B cell (primary cell): ENCODE measurements around the gene RGS3. TPM values are rescaled to one million over a fixed set of nuclear protein-coding genes. Genes with fewer than 3 reads are reported as not detected.

ENCODE experiments used
- ATAC-seq: fragments of 200-7000 bp; cut with Tn5 transposase; one replicate; pipeline ENCODE4 v1.10.0; 2021; ENCODE audit warnings: low read depth, mild to moderate bottlenecking, moderate number of reproducible peaks, moderate library complexity
- CTCF ChIA-PET: fragments of 350-600 bp; sonication (Branson Sonifier 250); formaldehyde crosslinking; loops from one replicate; lab custom pipeline; 2021; ENCODE audit warnings: antibody characterized with exemption, inconsistent platforms; lab: Charles Lee
- POLR2A ChIA-PET: fragments of 350-600 bp; sonication (Branson Sonifier 250); formaldehyde crosslinking; loops from one replicate; lab custom pipeline; 2021; ENCODE audit warnings: antibody characterized with exemption; lab: Charles Lee
- DNase-seq: peaks from one replicate; pipeline ENCODE4 v3.0.0; 2013
- H2AFZ ChIP-seq: 2 replicates; pipeline ENCODE4 v1.6.1; 2012; ENCODE audit warnings: mild to moderate bottlenecking, low read depth, low read length; ENCODE audit not compliant: insufficient read depth, poor library complexity, severe bottlenecking
- H3K27ac ChIP-seq, 2 donors: 1 replicate in 1 of 2; 2 replicates in 1 of 2; pipeline ENCODE4 v1.5.1; 2012 to 2013; ENCODE audit warnings: low read length in 2 of 2, mild to moderate bottlenecking in 2 of 2, moderate library complexity in 1 of 2
- H3K27me3 ChIP-seq, 4 experiments: fragments of 200-600 bp in 1 of 4; sonication (generic) in 1 of 4; replicated peaks in 1 of 4; 1 replicate in 2 of 4; 2 replicates in 2 of 4; pipeline versions ENCODE4 v1.6.1 to v1.7.0; 2013 to 2016; ENCODE audit warnings: low read length in 3 of 4, mild to moderate bottlenecking in 2 of 4, mixed read lengths in 1 of 4, moderate library complexity in 1 of 4; ENCODE audit not compliant: insufficient read depth in 4 of 4, control insufficient read depth in 3 of 4; ENCODE audit errors: control extremely low read depth in 1 of 4
- H3K36me3 ChIP-seq, 2 experiments: replicated peaks in 1 of 2; 1 replicate in 1 of 2; 2 replicates in 1 of 2; pipeline versions ENCODE4 v1.6.1 to v1.7.1; 2013; ENCODE audit warnings: low read length in 1 of 2; ENCODE audit not compliant: insufficient read depth in 2 of 2, control insufficient read depth in 1 of 2; ENCODE audit errors: control extremely low read depth in 1 of 2, extremely low read depth in 1 of 2
- H3K4me1 ChIP-seq, 2 donors: fragments of 200-600 bp in 1 of 2; sonication (generic) in 1 of 2; 1 replicate in 1 of 2; 2 replicates in 1 of 2; pipeline versions ENCODE4 v1.5.1 to v1.6.1; 2013 to 2017; ENCODE audit warnings: low read length in 2 of 2; ENCODE audit not compliant: control insufficient read depth in 2 of 2, insufficient read depth in 2 of 2
- H3K4me2 ChIP-seq: replicated peaks from 2 replicates; pipeline ENCODE3; 2012; ENCODE audit warnings: mild to moderate bottlenecking, low read depth, low read length; ENCODE audit not compliant: poor library complexity, severe bottlenecking
- H3K4me3 ChIP-seq, 5 experiments: fragments of 200-600 bp in 1 of 5; sonication (generic) in 1 of 5; 1 replicate in 3 of 5; 2 replicates in 2 of 5; pipeline versions ENCODE4 v1.5.1 to v1.7.0; 2011 to 2016; ENCODE audit warnings: low read length in 4 of 5, mild to moderate bottlenecking in 4 of 5, low read depth in 2 of 5, control low read depth in 1 of 5, moderate library complexity in 1 of 5; ENCODE audit not compliant: insufficient read depth in 1 of 5; ENCODE audit errors: control extremely low read depth in 1 of 5, extremely low read depth in 1 of 5
- H3K79me2 ChIP-seq: fragments of 200-600 bp; sonication (generic); one replicate; pipeline ENCODE4 v1.6.0; 2016; ENCODE audit warnings: low read length; ENCODE audit not compliant: control insufficient read depth, insufficient read depth
- H3K9ac ChIP-seq: fragments of 200-600 bp; sonication (generic); 2 replicates; pipeline ENCODE4 v1.6.1; 2017; ENCODE audit warnings: mild to moderate bottlenecking, low read length, moderate library complexity
- H3K9me3 ChIP-seq, 3 donors: one replicate each; pipeline versions ENCODE4 v1.6.1 to v1.7.1; 2013; ENCODE audit warnings: low read length in 2 of 3; ENCODE audit not compliant: control insufficient read depth in 2 of 3, insufficient read depth in 1 of 3; ENCODE audit errors: control extremely low read depth in 1 of 3
- H4K20me1 ChIP-seq: 2 replicates; pipeline ENCODE4 v1.6.0; 2012; ENCODE audit warnings: mild to moderate bottlenecking, low read length; ENCODE audit not compliant: insufficient read depth, control insufficient read depth, poor library complexity, severe bottlenecking
- H3K27ac Mint-ChIP-seq: one replicate; pipeline ENCODE4 v1.8.0; 2021; ENCODE audit warnings: mixed read lengths
- H3K27me3 Mint-ChIP-seq: one replicate; pipeline ENCODE4 v1.8.0; 2021; ENCODE audit warnings: mixed read lengths
- H3K4me1 Mint-ChIP-seq: one replicate; pipeline ENCODE4 v1.8.0; 2021; ENCODE audit warnings: mixed read lengths
- H3K4me3 Mint-ChIP-seq: one replicate; pipeline ENCODE4 v1.8.0; 2021; ENCODE audit warnings: mixed read lengths
- H3K9me3 Mint-ChIP-seq: one replicate; pipeline ENCODE4 v1.8.0; 2022; ENCODE audit warnings: mixed read lengths; ENCODE audit not compliant: insufficient read depth
- EZH2 ChIP-seq: IDR thresholded peaks from 2 replicates; pipeline ENCODE4 v1.6.1; 2012; ENCODE audit warnings: borderline replicate concordance, low read depth, mild to moderate bottlenecking, moderate library complexity, low read length; ENCODE audit not compliant: insufficient read depth, poor library complexity, severe bottlenecking
- WGBS: methylation state at CpG from one replicate; pipeline ENCODE4 v1.1.5; 2013; ENCODE audit warnings: missing lambda C conversion rate; ENCODE audit not compliant: insufficient coverage; 5-methylcytosine and 5-hydroxymethylcytosine counted together
- intact Hi-C: fragments of 100-400 bp; cut with micrococcal nuclease; formaldehyde crosslinking; loops from one replicate; pipeline ENCODE4 v1.10.0; 2022
- polyA plus RNA-seq: library from polyadenylated mRNA; depleted of rRNA; stranded (reverse); fragments of >200 nt; gene quantifications from 2 replicates; pipeline ENCODE4 v1.2.3, GENCODE V29; 2012
- total RNA-seq, 2 donors: library from RNA; stranded (reverse); fragments of 120-200 nt in 1 of 2; gene quantifications; 1 replicate in 1 of 2; 2 replicates in 1 of 2; pipeline versions ENCODE4 v1.2.3 to v1.2.4, GENCODE V29; 2013 to 2022
- TF ChIP-seq, protein P1 (sequence below): fragments of 200-600 bp; IDR thresholded peaks from one replicate; pipeline ENCODE4 v1.8.0; 2022; ENCODE audit warnings: antibody characterized with exemption, mild to moderate bottlenecking

Gene RGS3
- total and polyA plus RNA-seq, 2 donors (not counting 1 experiment from before 2014, with no cell fraction given), result 12.0 to 15.6 TPM

DNA sequence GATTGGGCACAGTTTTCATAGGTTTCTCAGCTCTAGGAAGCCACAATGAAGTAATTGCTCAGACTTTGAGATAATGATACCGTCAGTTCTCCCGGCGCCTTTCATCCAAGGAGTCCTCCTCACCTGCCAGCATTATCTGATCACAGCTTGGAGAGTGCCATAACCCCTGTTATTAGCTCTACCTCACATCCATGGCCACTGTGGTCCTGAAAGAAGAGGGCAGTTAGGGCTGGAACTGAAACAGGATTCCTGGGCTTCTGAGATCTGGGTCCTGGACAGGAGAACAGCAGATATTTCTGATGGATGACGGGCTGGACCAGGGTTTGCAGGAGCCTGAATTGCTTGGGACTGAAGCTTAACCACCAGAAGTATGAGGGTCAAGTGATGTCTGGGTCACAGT is 13.5 kb downstream of the RGS3 start:
- Histone ChIP-seq H3K4me2 (no peak overlapping the region), H3K79me2 (no peaks in the 10 kb centered on the region), H3K36me3 (no peaks in the 10 kb centered on the region), H2AFZ (no peak overlapping the region), H4K20me1 (no peaks in the 10 kb centered on the region), H3K4me3 (no peak overlapping the region), H3K27me3 (no peaks in the 10 kb centered on the region), H3K9me3 (no peaks in the 10 kb centered on the region), H3K4me1 (no peaks in the 10 kb centered on the region), H3K27ac (no peak overlapping the region), H3K9ac (no peak overlapping the region)
- 90% methylated on average over 2 of the region's 4 CpGs for WGBS
- no peak overlapping the region for H3K27ac Mint-ChIP-seq
- no peak for TF ChIP-seq EZH2
- TF ChIP-seq, protein P1, sequence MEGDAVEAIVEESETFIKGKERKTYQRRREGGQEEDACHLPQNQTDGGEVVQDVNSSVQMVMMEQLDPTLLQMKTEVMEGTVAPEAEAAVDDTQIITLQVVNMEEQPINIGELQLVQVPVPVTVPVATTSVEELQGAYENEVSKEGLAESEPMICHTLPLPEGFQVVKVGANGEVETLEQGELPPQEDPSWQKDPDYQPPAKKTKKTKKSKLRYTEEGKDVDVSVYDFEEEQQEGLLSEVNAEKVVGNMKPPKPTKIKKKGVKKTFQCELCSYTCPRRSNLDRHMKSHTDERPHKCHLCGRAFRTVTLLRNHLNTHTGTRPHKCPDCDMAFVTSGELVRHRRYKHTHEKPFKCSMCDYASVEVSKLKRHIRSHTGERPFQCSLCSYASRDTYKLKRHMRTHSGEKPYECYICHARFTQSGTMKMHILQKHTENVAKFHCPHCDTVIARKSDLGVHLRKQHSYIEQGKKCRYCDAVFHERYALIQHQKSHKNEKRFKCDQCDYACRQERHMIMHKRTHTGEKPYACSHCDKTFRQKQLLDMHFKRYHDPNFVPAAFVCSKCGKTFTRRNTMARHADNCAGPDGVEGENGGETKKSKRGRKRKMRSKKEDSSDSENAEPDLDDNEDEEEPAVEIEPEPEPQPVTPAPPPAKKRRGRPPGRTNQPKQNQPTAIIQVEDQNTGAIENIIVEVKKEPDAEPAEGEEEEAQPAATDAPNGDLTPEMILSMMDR, result no peak
- ChIA-PET POLR2A (no interaction called here), CTCF (no interaction called here)
- no peaks in the 10 kb centered on the region for H3K4me1 Mint-ChIP-seq
- H3K27me3 Mint-ChIP-seq, result peaks cover 19% of the 10 kb centered on the region
- ATAC-seq (no peak), DNase-seq (no peak)
- intact Hi-C loops, result no loop called here
- H3K4me3 Mint-ChIP-seq, result no peak overlapping the region
- no peaks in the 10 kb centered on the region for H3K9me3 Mint-ChIP-seq

DNA sequence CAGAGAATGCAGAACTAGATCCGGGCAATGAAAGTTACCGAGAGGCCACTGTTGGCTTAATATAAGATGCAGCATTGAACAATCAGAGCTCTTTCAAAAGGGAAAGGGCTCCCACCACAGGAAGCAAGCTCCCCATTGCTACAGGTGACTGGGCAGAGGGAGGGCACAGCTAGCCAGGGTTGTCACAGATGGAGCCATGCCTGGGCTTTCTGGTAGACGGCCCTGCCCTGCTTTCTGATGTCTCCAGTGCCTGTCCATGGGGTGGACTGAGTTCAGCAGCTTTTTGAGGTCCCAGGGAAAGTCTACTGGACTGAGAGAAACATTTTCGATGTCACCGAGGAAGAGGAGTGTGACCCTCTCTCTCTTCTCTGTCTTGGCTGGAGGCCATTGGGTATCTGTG is 14.1 kb downstream of the RGS3 start:
- Histone ChIP-seq H4K20me1 (no peaks in the 10 kb centered on the region), H3K36me3 (no peaks in the 10 kb centered on the region), H3K9ac (no peak overlapping the region), H3K4me3 (no peak overlapping the region), H3K4me2 (no peak overlapping the region), H3K79me2 (no peaks in the 10 kb centered on the region), H3K27ac (no peak overlapping the region), H3K9me3 (no peaks in the 10 kb centered on the region), H2AFZ (no peak overlapping the region), H3K4me1 (no peaks in the 10 kb centered on the region), H3K27me3 (no peaks in the 10 kb centered on the region)
- TF ChIP-seq, protein P1, result no peak
- TF ChIP-seq EZH2, result no peak
- WGBS, result 89% methylated on average over 4 of the region's 5 CpGs
- ATAC-seq (no peak), DNase-seq (no peak)
- H3K4me1 Mint-ChIP-seq, result no peaks in the 10 kb centered on the region
- no peaks in the 10 kb centered on the region for H3K9me3 Mint-ChIP-seq
- intact Hi-C loops, result no loop called here
- CTCF ChIA-PET, result no interaction called here
- no peak overlapping the region for H3K27ac Mint-ChIP-seq
- H3K4me3 Mint-ChIP-seq, result no peak overlapping the region
- POLR2A ChIA-PET, result no interaction called here
- peaks cover 19% of the 10 kb centered on the region for H3K27me3 Mint-ChIP-seq
